Panc1 (cell line): ENCODE data around the gene COPB1.

Experiments used
- POLR2AphosphoS5 ChIP-seq: IDR thresholded peaks from 2 replicates; pipeline ENCODE4 v1.6.1; 2012; ENCODE audit warnings: mild to moderate bottlenecking, low read depth, low read length, moderate library complexity
- REST ChIP-seq, 2 experiments: IDR thresholded peaks; 2 replicates each; pipeline ENCODE4 v1.6.1; 2011 to 2012; ENCODE audit warnings: low read depth in 2 of 2, control low read depth in 1 of 2, low read length in 1 of 2, mild to moderate bottlenecking in 1 of 2, moderate library complexity in 1 of 2; ENCODE audit not compliant: insufficient read depth in 1 of 2
- SIN3A ChIP-seq: IDR thresholded peaks from 2 replicates; pipeline ENCODE4 v1.6.1; 2012; ENCODE audit warnings: low read depth, mild to moderate bottlenecking, low read length, moderate library complexity, borderline replicate concordance; ENCODE audit not compliant: insufficient read depth
- TCF7L2 ChIP-seq: IDR thresholded peaks from 2 replicates; pipeline ENCODE4 v1.6.1; 2011; ENCODE audit warnings: mild to moderate bottlenecking, low read depth, low read length, inconsistent platforms
- TF ChIP-seq, protein P1 (sequence below): fragments of 450-650 bp; IDR thresholded peaks from 2 replicates; pipeline ENCODE4 v1.5.1; 2017; ENCODE audit warnings: mild to moderate bottlenecking

DNA sequence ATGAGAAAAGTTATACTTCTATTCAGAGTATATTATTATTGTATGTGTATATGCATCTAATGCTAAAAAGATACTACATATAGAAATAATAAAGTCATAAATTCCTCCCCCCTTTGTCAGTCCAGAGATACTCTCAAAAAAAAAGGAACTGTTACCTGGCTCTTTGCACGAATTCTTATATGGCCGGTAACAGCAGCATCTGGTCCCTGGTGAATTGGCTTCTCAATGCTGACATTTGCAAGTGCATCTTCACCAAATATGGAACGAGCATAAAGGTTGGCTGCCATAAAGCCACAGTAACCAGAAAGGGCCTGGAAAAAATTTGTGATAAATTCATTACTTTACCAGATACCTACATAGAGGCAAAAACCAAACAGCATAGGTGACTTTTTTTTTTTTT is 41.2 kb downstream of the COPB1 start:
- TF ChIP-seq POLR2AphosphoS5: no peak
- TF ChIP-seq, protein P1, sequence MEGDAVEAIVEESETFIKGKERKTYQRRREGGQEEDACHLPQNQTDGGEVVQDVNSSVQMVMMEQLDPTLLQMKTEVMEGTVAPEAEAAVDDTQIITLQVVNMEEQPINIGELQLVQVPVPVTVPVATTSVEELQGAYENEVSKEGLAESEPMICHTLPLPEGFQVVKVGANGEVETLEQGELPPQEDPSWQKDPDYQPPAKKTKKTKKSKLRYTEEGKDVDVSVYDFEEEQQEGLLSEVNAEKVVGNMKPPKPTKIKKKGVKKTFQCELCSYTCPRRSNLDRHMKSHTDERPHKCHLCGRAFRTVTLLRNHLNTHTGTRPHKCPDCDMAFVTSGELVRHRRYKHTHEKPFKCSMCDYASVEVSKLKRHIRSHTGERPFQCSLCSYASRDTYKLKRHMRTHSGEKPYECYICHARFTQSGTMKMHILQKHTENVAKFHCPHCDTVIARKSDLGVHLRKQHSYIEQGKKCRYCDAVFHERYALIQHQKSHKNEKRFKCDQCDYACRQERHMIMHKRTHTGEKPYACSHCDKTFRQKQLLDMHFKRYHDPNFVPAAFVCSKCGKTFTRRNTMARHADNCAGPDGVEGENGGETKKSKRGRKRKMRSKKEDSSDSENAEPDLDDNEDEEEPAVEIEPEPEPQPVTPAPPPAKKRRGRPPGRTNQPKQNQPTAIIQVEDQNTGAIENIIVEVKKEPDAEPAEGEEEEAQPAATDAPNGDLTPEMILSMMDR: no peak
- no peak for TF ChIP-seq SIN3A
- TF ChIP-seq REST (IDR thresholded peaks at IDR 0.05; ENCODE audit: insufficient read depth in 1 of 2, low read depth in 2 of 2, low read length in 1 of 2): no peak
- no peak for TF ChIP-seq TCF7L2
